Spinal cord (tissue), 10 donors: ENCODE measurements around the gene EEPD1. TPM values are rescaled to one million over a fixed set of nuclear protein-coding genes. Genes with fewer than 3 reads are reported as not detected.
"Not testable (repeated sequence)": the region's sequence is repeated elsewhere in the genome, so short reads cannot be mapped to it uniquely, and the experiment has no call there.

ENCODE experiments used
- DNase-seq, 6 donors: peaks; one replicate each; pipeline versions ENCODE4 v3.0.0 to v3.0.0-alpha.2; 2013 to 2015; ENCODE audit warnings: low spot score in 6 of 6, low read depth in 4 of 6
- H3K27ac ChIP-seq: one replicate; pipeline ENCODE4 v1.5.1; 2013; ENCODE audit warnings: low read depth, low read length, control low read depth
- H3K27me3 ChIP-seq: one replicate; pipeline ENCODE4 v1.6.1; 2013; ENCODE audit warnings: low read length; ENCODE audit not compliant: control insufficient read depth, insufficient read depth
- H3K36me3 ChIP-seq: one replicate; pipeline ENCODE4 v1.6.1; 2013; ENCODE audit warnings: low read length; ENCODE audit not compliant: control insufficient read depth, insufficient read depth
- H3K4me1 ChIP-seq: one replicate; pipeline ENCODE4 v1.6.1; 2013; ENCODE audit warnings: low read length; ENCODE audit not compliant: control insufficient read depth, insufficient read depth
- H3K4me3 ChIP-seq: one replicate; pipeline ENCODE4 v1.5.1; 2013; ENCODE audit warnings: low read depth, low read length, control low read depth
- H3K9me3 ChIP-seq: one replicate; pipeline ENCODE4 v1.6.1; 2013; ENCODE audit warnings: low read length; ENCODE audit not compliant: control insufficient read depth, insufficient read depth
- WGBS: methylation state at CpG from one replicate; pipeline ENCODE4 v1.1.5; 2013; ENCODE audit warnings: missing lambda C conversion rate; ENCODE audit not compliant: insufficient coverage; 5-methylcytosine and 5-hydroxymethylcytosine counted together
- polyA plus RNA-seq, 2 donors: library from polyadenylated mRNA; unstranded; fragments of 120-200 nt; gene quantifications; one replicate each; pipeline ENCODE4 v1.2.1, GENCODE V29; 2013; ENCODE audit not compliant: insufficient read length in 2 of 2
- total RNA-seq, 2 donors: library from RNA; depleted of rRNA in 1 of 2; stranded (reverse); fragments of 120-200 nt in 1 of 2; fragments of >200 nt in 1 of 2; gene quantifications; one replicate each; pipeline versions ENCODE4 v1.2.3 to v1.2.4, GENCODE V29; 2013 to 2014
- donor health status: healthy.

The EEPD1 gene
- total and polyA plus RNA-seq, 4 donors, result 25.8 to 55.8 (median 41.8) TPM

DNA sequence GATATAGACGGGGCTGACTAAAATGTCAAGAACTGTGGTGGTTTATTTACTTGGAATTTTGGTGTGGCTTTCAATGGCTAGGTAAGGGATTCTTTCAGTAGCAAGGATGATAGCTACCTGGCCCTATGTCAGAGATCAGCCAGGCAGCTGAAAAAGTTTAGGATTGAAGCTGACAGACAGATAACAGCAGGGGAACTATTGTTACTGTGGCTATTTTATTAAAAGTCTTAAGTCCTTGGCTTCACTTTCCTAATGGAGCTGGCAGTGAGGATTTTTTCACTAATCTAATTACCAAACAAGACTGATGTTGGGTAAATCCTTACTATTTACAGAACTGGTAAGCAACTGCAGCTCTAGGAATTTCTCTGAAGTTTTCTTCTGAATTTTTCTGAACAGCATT, 164.2 kb downstream of the EEPD1 start:
- H3K27me3 ChIP-seq, result no peaks in the 10 kb centered on the region
- H3K27ac ChIP-seq, result no peak overlapping the region
- H3K4me3 ChIP-seq, result no peak overlapping the region
- peaks cover 3% of the 10 kb centered on the region for H3K36me3 ChIP-seq
- no peaks in the 10 kb centered on the region for H3K9me3 ChIP-seq
- peaks cover 6% of the 10 kb centered on the region for H3K4me1 ChIP-seq
- 75% methylated on average over 1 of the region's 1 CpG for WGBS
- no peak for DNase-seq

DNA sequence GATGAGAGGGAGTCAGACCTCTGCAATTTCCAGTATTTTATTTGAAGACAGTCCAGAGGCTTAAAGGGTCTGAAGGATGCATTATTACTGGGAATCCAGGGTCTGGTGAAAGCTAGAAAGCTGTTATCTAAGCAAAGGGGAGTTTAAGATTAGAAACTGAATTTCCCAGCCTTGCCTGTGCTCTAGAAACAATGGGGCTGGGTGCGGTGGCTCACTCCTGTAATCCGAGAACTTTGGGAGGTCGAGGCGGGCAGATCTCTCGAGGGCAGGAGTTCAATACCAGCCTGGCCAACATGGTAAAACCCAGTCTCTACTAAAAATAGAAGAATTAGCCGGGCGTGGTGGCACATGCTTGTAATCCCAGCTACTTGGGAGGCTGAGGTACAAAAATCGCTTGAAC, 165.1 kb downstream of the EEPD1 start:
- no peak overlapping the region for H3K27ac ChIP-seq
- WGBS, result 76% methylated on average over 5 of the region's 8 CpGs
- no peaks in the 10 kb centered on the region for H3K27me3 ChIP-seq

DNA sequence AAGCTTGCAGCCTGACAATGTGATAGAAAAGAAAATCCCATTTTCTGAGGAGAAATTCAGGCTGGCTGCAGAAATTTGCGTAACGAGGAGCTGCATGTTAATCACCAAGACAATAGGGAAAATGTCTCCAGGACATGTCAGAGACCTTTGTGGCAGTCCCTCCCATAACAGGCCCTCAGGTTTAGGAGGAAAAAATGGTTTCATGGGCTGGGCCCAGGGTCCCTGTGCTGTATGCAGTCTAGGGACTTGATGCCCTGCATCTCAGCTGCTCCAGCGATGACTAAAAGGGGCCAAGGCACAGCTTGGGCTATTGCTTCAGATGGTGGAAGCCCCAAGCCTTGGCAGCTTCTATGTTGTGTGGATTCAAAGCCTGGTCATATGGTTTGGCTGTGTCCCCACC, 168.2 kb downstream of the EEPD1 start:
- WGBS, result 89% methylated on average over 3 of the region's 3 CpGs
- H3K4me3 ChIP-seq, H3K27me3 ChIP-seq, DNase-seq, H3K9me3 ChIP-seq, H3K27ac ChIP-seq, H3K4me1 ChIP-seq, H3K36me3 ChIP-seq: not testable (repeated sequence)

More for the DNA sequence above, 165.1 kb downstream of the EEPD1 start:
- Histone ChIP-seq H3K4me1 (peaks cover 6% of the 10 kb centered on the region), H3K9me3 (no peaks in the 10 kb centered on the region), H3K36me3 (peaks cover under 1% of the 10 kb centered on the region), H3K4me3 (no peak overlapping the region)
- no peak for DNase-seq

DNA sequence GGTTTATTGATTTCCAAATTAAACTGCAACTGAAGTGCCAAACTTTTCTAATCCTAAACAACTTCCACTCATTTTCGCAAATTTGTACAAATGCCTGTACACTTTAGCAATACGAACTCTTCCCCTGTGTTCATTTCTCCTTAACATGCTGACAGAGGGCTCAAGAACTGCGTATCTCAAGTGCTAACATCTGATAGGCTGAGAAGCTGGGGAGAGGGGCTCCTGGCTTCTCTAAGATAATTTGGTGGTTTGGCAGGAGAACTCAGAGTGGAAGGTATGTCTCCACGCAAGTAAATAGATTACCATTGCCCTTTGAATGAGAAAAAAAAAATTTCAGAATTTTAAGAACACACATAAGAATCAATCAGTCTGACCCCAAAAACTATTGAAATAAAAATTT, 183.3 kb downstream of the EEPD1 start:
- Histone ChIP-seq H3K36me3 (no peaks in the 10 kb centered on the region), H3K27ac (no peak overlapping the region), H3K27me3 (no peaks in the 10 kb centered on the region), H3K4me3 (no peak overlapping the region), H3K9me3 (no peaks in the 10 kb centered on the region), H3K4me1 (no peaks in the 10 kb centered on the region)
- DNase-seq, result no peak
- 69% methylated on average over 3 of the region's 4 CpGs for WGBS

DNA sequence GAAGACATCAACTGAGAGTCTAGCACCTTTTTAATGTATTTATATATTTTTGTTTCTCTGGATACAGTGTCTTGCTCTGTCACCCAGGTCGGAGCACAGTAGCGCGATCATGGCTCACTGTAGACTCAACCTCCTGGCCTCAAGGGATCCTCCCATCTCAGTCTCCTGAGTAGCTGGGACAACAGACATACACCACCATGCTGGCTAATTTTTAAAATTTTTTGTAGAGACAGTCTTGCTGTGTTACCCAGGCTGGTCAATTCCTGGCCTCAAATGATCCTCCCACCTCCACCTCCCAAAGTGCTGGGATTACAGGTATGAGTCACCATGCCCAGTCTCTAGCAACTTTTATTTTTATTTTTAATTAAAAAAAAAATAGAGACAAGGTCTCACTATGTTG, 185.2 kb downstream of the EEPD1 start:
- WGBS, result no CpG with 5 or more reads among the region's 3 CpGs

DNA sequence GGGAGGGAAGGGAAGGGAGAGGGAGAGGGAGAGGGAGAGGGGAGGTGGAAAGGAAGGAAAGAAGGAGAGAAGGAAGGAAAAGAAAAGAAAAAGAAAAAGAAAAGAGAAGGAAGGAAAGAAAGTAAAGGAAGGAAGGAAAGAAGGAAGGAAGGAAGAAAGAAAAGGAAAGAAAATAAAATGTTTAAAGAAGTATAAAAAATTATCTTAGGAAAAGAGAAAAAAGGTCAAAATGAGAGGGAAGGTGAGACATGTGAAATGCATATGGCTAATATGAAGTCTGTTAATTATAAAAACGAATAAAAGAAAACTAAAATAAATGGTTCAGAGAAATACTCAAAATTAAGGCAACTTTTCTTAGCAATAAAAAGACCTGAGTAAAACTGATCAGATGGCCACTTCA, 190.5 kb downstream of the EEPD1 start:
- H3K4me1 ChIP-seq, result no peaks in the 10 kb centered on the region
- DNase-seq, result no peak
- H3K27me3 ChIP-seq, result no peaks in the 10 kb centered on the region
- H3K9me3 ChIP-seq, result no peaks in the 10 kb centered on the region
- WGBS, result no CpG with 5 or more reads among the region's 1 CpG
- no peaks in the 10 kb centered on the region for H3K36me3 ChIP-seq
- no peak overlapping the region for H3K27ac ChIP-seq
- no peak overlapping the region for H3K4me3 ChIP-seq

More for the DNA sequence above, 185.2 kb downstream of the EEPD1 start:
- Histone ChIP-seq H3K4me3 (no peak overlapping the region), H3K4me1 (no peaks in the 10 kb centered on the region), H3K27me3 (no peaks in the 10 kb centered on the region), H3K9me3 (no peaks in the 10 kb centered on the region), H3K36me3 (no peaks in the 10 kb centered on the region), H3K27ac (no peak overlapping the region)
- no peak for DNase-seq

DNA sequence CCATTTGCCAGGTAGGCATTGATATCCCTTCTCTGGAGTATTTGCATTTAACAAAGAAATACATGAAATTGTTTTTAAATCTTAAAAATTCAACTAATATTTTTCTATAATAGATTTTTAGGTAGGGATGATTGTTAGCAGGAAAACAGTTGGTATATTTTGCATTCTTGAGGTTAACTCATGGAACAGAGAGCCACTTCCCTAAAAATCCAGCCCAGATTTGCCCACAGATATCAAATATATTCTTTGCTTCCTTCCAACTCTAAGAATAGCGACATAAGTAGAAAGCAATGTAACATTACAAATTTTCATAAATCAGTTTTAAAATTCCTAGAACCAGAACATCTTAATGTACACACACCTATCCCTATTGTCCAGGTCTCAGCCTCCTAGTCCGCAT, 191.6 kb downstream of the EEPD1 start:
- H3K36me3 ChIP-seq, result no peaks in the 10 kb centered on the region
- DNase-seq, result no peak
- no peak overlapping the region for H3K27ac ChIP-seq
- 100% methylated on average over 1 of the region's 2 CpGs for WGBS
- H3K27me3 ChIP-seq, result no peaks in the 10 kb centered on the region
- no peaks in the 10 kb centered on the region for H3K9me3 ChIP-seq
- no peak overlapping the region for H3K4me3 ChIP-seq
- H3K4me1 ChIP-seq, result no peaks in the 10 kb centered on the region

DNA sequence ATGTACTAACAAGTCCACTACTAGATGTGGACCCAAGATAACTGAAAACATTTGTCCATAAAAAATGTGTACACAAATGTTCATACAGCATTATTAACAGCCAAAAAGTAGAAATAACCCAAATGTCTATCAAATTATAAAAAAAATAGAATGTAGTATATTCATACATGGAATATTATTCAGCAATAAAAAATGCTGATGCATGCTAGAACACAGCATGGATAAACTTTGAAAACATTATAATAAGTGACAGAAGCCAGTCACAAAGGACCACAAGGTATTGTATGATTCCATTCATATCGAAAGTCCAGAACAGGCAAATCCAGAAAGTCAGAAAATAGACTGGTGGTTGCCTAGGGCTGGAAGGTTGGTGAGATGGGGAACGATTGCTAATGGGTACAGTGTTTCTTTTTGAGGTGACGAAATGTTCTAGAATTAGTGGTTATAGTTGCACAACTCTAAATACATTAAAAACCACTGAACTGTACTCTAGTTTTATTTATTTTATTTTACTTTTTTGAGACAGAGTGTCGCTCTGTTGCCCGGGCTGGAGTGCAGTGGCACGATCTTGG, 193.3 kb downstream of the EEPD1 start:
- 94% methylated on average over 3 of the region's 6 CpGs for WGBS

DNA sequence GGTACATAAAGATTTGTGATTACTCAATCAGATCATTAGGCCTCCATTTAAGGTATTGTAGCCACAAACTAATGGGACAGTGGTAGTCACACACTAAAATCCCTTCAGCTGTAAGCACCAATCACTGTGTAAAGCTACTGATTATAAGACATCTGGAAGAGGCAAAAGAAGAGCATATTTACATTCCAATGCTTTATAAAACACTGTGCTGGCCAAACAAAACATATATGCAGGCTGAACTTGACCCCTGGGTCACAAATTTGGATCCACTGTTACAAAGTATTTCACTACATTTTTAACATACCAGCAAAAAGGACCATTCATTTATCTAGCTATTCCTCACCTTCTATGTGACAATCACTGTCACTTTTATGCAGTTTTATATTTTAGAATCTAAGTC, 195.2 kb downstream of the EEPD1 start:
- Histone ChIP-seq H3K9me3 (no peaks in the 10 kb centered on the region), H3K27ac (no peak overlapping the region), H3K4me3 (no peak overlapping the region), H3K36me3 (no peaks in the 10 kb centered on the region), H3K4me1 (no peaks in the 10 kb centered on the region), H3K27me3 (no peaks in the 10 kb centered on the region)
- DNase-seq, result peak in 1 of 6 donors; percentile 50

More for the DNA sequence above, 193.3 kb downstream of the EEPD1 start:
- no peaks in the 10 kb centered on the region for H3K27me3 ChIP-seq
- H3K9me3 ChIP-seq, result no peaks in the 10 kb centered on the region
- no peaks in the 10 kb centered on the region for H3K4me1 ChIP-seq
- no peak overlapping the region for H3K4me3 ChIP-seq
- H3K27ac ChIP-seq, result no peak overlapping the region
- H3K36me3 ChIP-seq, result no peaks in the 10 kb centered on the region
- DNase-seq, result no peak

DNA sequence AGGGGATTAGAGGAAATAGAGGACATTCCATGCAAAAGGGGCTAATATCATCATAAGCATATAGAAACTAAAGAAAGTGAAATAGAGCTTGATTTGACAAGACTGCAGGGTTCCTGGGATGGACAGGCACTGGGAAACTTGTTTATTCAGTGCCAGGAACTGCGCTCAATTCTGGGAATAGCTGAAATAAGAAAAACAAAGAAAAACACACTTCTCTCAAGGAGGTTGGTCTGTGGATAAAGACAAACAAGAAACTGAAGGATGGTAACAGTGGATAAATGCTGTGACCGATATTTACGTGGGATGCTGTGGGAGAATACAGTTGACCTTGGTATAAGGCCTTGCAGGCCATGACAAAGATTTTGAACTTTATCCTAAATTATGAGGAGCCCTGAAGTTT, 195.7 kb downstream of the EEPD1 start:
- 71% methylated on average over 2 of the region's 3 CpGs for WGBS
- no peaks in the 10 kb centered on the region for H3K9me3 ChIP-seq
- H3K4me1 ChIP-seq, result no peaks in the 10 kb centered on the region
- H3K27ac ChIP-seq, result no peak overlapping the region
- no peaks in the 10 kb centered on the region for H3K36me3 ChIP-seq
- no peaks in the 10 kb centered on the region for H3K27me3 ChIP-seq
- DNase-seq, result no peak
- no peak overlapping the region for H3K4me3 ChIP-seq
